RWPE2 (cell line): ENCODE results near the gene SNAP47.

Experiments
- ATAC-seq: fragments of 200-7000 bp; cut with Tn5 transposase; 3 replicates; pipeline ENCODE4 v1.9.1; 2021; ENCODE audit warnings: low read depth
- DNase-seq: peaks from one replicate; pipeline ENCODE4 v3.0.0-alpha.2; 2020; ENCODE audit warnings: low spot score
- H3K27ac ChIP-seq: fragments of 450-650 bp; 2 replicates; pipeline ENCODE4 v1.5.1; 2017; ENCODE audit warnings: mild to moderate bottlenecking; ENCODE audit not compliant: poor library complexity, severe bottlenecking
- H3K27me3 ChIP-seq: fragments of 250-450 bp; sonication (Bioruptor Pico); 2 replicates; pipeline ENCODE4 v1.5.1; 2021; ENCODE audit warnings: mild to moderate bottlenecking, moderate library complexity; ENCODE audit not compliant: insufficient read depth, poor library complexity, severe bottlenecking
- H3K36me3 ChIP-seq: fragments of 250-450 bp; sonication (Bioruptor Pico); 2 replicates; pipeline ENCODE4 v1.5.1; 2020; ENCODE audit warnings: low read depth, mild to moderate bottlenecking, moderate library complexity
- H3K4me1 ChIP-seq: fragments of 250-450 bp; sonication (Bioruptor Pico); 2 replicates; pipeline ENCODE4 v1.5.1; 2021; ENCODE audit warnings: mild to moderate bottlenecking, moderate library complexity; ENCODE audit not compliant: insufficient read depth, poor library complexity, severe bottlenecking
- H3K4me3 ChIP-seq: fragments of 250-450 bp; sonication (Bioruptor Pico); 2 replicates; pipeline ENCODE4 v1.5.1; 2021; ENCODE audit warnings: mild to moderate bottlenecking, moderate library complexity; ENCODE audit not compliant: severe bottlenecking
- H3K9me3 ChIP-seq: fragments of 250-450 bp; sonication (Bioruptor Pico); 2 replicates; pipeline ENCODE4 v1.5.1; 2021; ENCODE audit warnings: mild to moderate bottlenecking, moderate library complexity; ENCODE audit not compliant: severe bottlenecking
- TF ChIP-seq, protein P1 (sequence below): fragments of 450-650 bp; IDR thresholded peaks from one replicate; pipeline ENCODE4 v1.5.1; 2017; ENCODE audit warnings: mild to moderate bottlenecking, moderate library complexity; ENCODE audit not compliant: poor library complexity, severe bottlenecking

Gene SNAP47

DNA sequence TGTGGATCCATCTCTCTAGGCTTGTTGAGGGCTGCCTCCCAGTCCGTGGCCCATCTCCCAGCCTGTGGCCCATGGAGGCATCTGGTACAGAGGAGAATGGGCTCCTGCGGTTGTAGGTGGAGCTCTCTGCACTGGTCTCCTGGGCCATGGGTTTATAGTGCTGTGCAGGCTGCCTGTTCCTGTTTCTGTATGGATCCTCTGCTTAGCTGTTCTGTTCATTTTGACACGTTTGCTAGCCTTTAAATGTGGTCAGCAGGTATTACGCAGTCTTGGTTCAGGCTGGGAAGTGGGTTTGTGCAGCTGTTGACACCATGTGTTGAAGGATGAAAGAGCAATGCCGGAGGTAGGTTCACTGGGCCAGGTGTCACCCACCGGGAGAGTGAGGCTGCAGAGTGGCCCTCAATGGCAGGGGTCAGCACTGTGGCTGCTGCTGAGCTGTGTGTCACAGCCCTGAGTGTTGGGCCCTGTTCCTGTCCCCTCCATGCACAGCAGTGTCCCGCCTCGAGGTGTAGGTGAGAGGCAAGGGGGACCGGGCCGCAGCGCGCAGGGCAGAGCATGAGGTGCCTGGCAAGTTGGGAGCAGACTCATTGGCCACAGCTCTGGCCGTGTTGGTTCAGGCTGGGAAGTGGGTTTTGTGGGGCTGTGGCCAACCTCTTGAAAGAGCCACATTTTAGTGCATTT lies 39.0 kb downstream of the SNAP47 start:
- H3K27ac ChIP-seq = no peak overlapping the region
- H3K36me3 ChIP-seq = no peaks in the 10 kb centered on the region
- H3K9me3 ChIP-seq = no peaks in the 10 kb centered on the region
- H3K4me1 ChIP-seq = no peaks in the 10 kb centered on the region
- H3K4me3 ChIP-seq = no peak overlapping the region
- H3K27me3 ChIP-seq = no peaks in the 10 kb centered on the region
- TF ChIP-seq, protein P1, sequence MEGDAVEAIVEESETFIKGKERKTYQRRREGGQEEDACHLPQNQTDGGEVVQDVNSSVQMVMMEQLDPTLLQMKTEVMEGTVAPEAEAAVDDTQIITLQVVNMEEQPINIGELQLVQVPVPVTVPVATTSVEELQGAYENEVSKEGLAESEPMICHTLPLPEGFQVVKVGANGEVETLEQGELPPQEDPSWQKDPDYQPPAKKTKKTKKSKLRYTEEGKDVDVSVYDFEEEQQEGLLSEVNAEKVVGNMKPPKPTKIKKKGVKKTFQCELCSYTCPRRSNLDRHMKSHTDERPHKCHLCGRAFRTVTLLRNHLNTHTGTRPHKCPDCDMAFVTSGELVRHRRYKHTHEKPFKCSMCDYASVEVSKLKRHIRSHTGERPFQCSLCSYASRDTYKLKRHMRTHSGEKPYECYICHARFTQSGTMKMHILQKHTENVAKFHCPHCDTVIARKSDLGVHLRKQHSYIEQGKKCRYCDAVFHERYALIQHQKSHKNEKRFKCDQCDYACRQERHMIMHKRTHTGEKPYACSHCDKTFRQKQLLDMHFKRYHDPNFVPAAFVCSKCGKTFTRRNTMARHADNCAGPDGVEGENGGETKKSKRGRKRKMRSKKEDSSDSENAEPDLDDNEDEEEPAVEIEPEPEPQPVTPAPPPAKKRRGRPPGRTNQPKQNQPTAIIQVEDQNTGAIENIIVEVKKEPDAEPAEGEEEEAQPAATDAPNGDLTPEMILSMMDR = no peak
- DNase-seq = no peak
- no peak for ATAC-seq

DNA sequence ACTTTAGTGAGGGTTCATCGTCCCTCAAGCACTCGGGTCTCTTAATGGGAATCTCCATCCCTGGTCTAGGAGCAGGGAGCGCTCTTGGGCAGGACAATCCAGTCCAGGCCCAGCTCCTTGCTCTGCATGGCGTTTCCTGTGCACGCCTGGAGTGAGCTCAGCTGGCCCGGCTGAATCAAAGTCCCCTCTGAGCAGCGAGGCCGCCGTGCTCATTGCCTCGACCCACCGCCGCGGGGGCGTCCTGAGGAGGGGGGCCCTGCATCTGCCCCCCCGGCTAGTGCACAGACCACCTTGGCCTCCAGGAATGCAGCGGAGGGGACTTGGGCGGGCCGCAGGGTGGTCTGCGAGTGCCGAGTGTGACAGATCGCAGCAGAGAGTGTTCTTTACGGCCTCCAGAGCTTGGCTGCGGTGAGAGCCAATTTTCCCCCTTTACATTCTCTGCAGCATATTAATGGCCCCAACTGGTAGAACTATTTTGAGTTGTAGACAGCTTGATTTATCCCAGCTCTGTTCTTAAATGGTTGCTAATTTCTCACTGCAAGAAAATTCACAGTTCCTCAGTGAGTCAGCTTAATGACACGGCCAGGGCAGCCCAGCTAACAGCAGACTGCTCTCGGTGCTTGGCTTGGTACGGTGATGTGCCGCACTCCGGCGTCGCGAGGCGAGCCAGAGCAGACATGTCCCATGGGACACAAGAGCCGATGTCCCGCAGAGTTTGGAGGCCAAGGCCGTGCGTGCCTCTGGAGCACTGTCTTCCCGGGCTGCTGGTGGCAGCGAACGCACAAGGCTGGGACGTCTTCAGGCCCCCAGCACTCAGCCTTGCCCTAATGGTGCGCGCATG lies 39.8 kb downstream of the SNAP47 start:
- Histone ChIP-seq H3K4me1 (no peaks in the 10 kb centered on the region), H3K4me3 (no peak overlapping the region), H3K36me3 (no peaks in the 10 kb centered on the region), H3K27ac (no peak overlapping the region), H3K27me3 (no peaks in the 10 kb centered on the region), H3K9me3 (no peaks in the 10 kb centered on the region)
- TF ChIP-seq, protein P1 = no peak
- DNase-seq = no peak
- no peak for ATAC-seq

DNA sequence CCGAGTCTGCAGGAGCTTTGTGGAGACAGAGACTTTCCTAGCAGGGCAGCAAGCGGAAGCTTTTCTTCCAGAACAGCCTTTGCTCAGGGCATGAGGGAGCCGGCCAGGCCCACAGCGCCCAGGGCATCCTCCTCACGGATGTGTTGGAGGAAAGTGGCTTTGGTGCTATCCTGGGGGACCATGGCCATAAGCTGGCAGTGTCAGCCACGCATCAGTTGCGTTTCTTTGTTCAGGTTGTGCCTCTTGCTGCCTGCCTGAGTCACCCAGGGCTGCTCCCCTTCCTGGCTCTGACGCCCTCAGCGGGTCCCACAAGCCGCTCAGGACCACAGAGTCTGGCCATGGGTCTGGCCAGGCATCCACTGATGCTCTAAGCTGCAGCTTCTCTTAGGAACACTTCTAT lies 40.6 kb downstream of the SNAP47 start:
- DNase-seq (no peak), ATAC-seq (no peak)
- TF ChIP-seq, protein P1 = no peak
- Histone ChIP-seq H3K9me3 (no peaks in the 10 kb centered on the region), H3K36me3 (no peaks in the 10 kb centered on the region), H3K27me3 (no peaks in the 10 kb centered on the region), H3K4me3 (no peak overlapping the region), H3K4me1 (no peaks in the 10 kb centered on the region), H3K27ac (no peak overlapping the region)

DNA sequence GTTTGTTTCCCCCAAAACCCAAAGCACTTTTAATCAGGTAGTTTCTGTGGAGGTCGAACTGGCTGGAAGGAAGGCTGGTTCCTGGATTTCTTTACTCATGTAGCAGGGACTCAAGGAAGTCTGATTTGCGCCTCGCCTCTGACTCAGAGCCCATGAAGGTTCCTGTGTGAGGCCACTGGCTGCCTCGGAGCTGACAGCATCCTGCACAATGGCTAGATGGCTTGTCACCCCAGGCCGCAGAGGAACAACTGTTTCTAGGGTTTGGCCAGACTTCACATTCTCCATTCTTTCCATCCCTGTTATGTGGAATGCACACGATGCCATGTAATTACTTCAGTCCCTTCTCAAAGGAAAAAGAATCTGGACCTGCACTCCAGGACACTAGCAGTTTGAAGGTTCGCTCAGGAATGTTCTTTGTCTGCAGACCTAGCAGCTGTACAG lies 41.1 kb downstream of the SNAP47 start:
- Histone ChIP-seq H3K27ac (no peak overlapping the region), H3K36me3 (no peaks in the 10 kb centered on the region), H3K27me3 (no peaks in the 10 kb centered on the region), H3K4me3 (no peak overlapping the region), H3K9me3 (no peaks in the 10 kb centered on the region), H3K4me1 (no peaks in the 10 kb centered on the region)
- DNase-seq (no peak), ATAC-seq (no peak)
- TF ChIP-seq, protein P1 = no peak

DNA sequence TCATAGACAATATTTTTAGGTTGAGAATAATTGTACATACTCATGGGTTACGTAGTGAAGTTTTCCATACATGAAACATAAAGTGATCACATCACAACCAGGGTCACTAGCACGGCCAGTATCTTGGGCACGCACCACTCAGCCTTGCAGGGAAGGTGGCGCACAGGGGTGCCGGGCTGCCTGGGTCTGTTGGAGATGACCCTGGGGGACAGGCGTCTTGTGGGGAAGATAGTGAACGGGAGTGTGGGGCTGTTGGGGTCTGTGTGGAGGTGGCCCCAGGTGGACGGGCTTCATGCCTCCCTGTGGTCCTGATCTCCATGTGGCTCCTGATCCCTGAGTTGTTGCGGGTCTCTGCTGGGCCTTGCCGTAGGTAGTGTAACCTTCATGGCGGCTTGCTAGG lies 41.9 kb downstream of the SNAP47 start:
- no peak for DNase-seq
- no peaks in the 10 kb centered on the region for H3K36me3 ChIP-seq
- H3K9me3 ChIP-seq = no peaks in the 10 kb centered on the region
- TF ChIP-seq, protein P1 = no peak
- H3K27me3 ChIP-seq = no peaks in the 10 kb centered on the region
- no peaks in the 10 kb centered on the region for H3K4me1 ChIP-seq
- ATAC-seq = no peak
- H3K4me3 ChIP-seq = no peak overlapping the region
- no peak overlapping the region for H3K27ac ChIP-seq
